DMS153 (cell line): ENCODE results near the gene MATN3.

Experiments used
- DNase-seq: peaks from one replicate; lab custom pipeline; 2025; lab: John Stamatoyannopoulos, UW

MATN3 gene

GRCh38 chr2:20037660-20038059 lies 25.2 kb upstream of the MATN3 start:
- no peak for DNase-seq

DNA sequence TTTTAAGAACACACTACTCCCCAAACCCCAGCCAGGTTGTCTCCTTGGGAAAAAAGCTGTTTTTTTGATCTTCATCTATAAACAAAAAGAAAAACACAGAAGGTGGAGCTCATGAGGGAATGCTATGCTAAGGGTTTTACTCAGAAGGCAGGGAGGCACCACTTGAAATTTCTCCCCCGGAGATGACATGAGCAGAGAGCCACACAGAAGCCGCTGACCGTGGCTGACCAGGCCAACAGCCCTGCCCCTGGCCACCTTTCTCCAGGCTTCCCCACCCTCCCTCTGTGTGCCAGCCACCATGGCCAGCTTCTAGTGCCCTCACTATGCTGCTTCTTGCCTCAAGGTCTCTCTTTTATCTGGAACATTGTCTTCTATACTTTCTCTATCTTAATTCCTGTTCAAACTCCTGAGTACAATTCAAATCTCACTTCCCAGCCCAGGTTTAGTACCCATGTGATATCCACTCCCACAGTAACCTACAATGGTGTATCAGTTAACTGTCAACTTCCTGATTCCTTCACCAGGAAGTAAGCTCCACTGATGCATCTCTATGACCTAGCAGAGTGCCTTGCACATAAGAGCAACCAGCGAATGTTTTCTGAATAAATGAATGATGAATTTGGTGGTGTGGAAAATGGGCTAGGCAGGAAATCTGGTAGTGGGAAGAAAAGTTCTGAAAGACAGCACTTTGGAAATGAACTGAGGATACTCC lies 23.6 kb upstream of the MATN3 start:
- peak; percentile 12 for DNase-seq

DNA sequence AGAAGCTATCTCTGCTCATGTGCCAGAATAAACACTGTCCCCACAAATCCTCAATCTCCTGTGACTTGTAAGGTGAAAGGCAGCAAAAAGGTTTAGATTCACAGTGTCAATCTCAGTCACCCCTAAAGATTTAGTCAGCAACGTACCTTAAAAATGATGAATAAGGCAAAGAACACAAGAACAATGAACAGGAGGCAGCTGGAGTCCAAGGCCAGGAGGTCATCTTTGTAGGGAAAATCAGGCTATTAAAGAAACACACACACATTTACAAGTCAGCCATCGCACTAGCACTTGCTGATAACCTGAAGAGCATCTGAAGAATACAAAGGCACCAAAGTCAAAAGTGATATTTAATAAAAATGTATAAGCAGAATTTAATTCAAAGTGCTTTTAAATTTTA lies 22.4 kb upstream of the MATN3 start:
- no peak for DNase-seq

- DNase-seq = no peak
These were observed 21.8 kb upstream of the MATN3 start for GRCh38 chr2:20034218-20034617.

DNA sequence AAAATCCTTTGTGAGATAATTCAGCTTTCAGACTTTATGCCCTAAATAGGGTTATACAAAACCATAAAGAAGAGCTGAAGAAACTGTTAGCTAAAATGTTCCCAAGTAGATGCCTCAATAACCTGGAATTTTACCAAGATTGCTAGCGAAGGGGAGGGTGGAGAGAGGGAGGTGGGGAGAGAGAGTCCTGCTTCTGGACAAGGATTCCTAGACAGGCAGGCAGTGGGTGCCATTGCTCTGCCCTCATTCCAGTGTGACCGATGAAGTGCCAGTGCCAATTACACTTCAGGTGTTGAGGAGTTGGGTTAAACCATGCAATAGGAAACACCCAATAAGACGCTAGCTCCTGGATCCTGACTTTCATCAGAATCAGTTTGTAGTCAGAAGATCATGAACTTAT lies 20.9 kb upstream of the MATN3 start:
- DNase-seq = no peak

DNA sequence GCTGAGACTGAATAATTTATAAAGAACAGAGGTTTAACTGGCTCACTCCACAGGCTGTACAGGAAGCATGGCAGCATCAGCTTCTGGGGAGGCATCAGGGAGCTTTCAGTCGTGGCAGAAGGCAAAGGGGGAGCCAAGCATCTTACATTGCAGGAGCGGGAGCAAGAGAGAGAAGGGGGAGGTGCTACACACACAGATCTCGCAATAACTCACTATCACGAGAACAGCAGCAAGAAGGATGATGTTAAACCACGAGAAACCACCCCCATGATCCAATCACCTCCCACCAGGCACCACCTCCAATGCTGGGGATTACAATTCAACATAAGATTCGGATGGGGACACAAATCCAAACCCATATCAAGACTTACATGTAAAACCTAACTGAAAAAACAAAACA lies 17.8 kb upstream of the MATN3 start:
- no peak for DNase-seq

- no peak for DNase-seq
These were observed 15.4 kb upstream of the MATN3 start for GRCh38 chr2:20027705-20028434.

DNA sequence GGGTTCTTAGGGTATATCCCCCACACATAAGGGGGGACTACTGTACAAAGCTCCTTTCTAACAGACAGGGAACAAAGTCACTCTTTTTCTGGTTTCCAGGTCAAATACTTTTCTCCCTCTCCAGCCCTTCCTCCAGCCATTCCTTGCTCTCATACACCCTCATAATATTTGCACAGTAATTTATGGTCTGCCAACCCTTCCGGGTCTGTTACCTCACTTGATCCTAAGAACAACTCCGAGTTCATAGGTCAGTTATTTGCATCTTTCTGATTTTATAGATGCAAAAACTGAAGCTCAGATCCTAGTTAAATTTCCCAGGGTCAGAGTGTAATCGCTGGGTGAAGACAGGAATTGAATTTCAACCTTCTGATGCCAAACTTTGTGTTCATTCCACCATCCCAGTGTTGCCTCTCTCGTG lies 14.8 kb upstream of the MATN3 start:
- DNase-seq = no peak

DNA sequence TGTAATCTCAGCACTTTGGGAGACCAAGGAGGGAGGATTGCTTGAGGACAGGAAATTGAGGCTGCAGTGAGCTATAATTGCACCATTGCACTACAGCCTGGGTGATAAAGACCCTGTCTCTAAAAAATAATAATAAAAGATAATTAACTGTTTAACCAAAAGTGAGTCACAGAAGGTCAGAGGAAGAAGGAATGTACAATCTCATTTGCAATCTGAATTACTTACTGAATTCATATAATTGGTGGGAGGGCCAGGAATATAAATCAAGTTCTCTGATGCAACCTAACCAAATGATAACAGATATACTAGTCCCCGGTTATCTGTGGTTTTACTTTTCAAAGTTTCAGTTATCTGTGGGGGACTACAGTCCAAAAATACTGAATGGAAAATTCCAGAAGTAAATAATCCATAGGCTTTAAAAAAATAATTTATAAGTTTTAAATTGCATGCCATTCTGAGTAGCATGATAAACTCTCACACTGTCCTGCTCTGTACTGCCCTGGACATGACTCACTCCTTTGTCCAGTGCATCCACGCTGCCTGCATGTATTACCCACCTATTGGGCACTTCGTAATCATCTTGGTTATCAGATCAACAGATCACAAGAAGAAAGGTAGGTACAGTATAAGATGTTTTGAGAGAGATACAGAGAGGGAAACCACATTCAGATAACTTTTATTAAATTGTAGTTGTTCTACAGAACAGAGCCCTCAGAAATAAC lies 12.8 kb upstream of the MATN3 start:
- DNase-seq = no peak

- DNase-seq = no peak
These were observed 11.2 kb upstream of the MATN3 start for GRCh38 chr2:20023688-20024087.

DNA sequence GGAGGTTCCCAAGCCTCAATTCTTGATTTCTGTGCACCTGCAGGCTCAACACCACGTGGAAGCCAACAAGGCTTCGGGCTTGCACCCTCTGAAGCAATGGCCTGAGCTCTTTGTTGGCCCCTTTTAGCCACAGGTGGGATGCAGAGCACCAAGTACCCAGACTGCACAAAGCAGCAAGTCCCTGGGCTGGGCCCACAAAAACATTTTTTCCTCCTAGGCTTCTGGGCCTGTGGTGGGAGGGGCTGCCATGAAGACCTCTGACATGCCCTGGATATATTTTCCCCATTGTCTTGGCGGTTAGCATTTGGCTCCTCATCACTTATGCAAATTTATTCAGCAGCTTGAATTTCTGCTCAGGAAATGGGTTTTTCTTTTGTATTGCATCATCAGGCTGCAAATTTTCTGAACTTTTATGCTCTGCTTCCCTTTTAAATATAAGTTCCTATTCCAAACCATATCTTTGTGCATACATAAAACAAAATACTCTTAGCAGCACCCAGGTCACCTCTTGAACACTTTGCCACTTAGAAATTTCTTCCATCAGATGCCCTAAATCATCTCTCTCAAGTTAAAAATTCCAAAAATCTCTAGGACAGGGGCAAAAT lies 9.0 kb upstream of the MATN3 start:
- DNase-seq = no peak

DNA sequence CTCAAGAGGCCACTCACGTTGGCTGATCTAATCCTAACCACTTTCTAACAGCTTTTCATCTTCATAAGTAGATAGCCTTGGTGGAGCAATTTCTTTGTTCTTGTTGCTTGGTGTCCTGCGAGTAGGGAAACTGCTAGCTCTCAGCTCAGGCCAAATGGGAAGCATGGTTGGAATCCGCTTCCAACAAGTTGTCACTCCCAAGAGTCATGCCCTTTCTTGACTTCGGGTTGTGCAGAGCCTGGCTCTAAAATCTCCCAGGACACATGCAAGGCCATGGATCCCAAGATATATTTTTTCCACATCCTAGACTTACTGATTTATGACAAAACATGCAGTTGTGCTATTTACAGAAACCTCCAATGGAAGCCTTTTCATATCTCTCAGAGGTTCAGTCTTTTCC lies 7.3 kb upstream of the MATN3 start:
- no peak for DNase-seq

- DNase-seq = no peak
These were observed 6.2 kb upstream of the MATN3 start for GRCh38 chr2:20018601-20019152.

GRCh38 chr2:20016346-20016745 lies 3.9 kb upstream of the MATN3 start:
- no peak for DNase-seq

DNA sequence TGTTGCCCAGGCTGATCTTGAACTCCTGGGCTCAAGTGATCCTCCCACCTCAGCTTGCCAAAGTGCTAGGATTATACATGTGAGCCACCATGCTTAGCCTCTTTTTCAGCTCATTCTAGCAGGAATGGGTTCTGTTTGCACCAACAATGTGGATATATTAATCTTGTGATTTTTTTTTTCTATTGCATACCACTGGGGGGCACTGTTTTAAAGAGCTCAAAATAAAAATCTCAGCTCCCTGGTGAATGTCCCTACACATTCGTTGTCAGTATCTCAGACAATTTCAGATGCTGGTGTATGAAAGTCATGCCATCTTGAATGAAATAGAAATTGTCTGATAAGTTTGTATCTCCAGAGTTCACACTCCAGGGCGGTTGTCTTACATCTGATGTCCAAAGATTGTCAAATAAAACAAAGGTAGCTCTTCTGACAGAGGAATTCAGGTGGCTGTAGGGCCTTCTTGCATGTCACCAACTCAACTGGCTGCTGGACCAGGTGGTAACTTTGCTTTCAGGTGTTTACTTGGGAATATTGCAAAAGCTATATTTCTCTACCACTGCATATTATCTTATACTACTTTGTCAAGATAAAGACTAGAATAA lies 3.1 kb upstream of the MATN3 start:
- DNase-seq = no peak

- no peak for DNase-seq
These were observed 820 bp upstream of the MATN3 start for GRCh38 chr2:20013126-20013849.

GRCh38 chr2:20012032-20012281 lies 511 bp downstream of the MATN3 start:
- no peak for DNase-seq

GRCh38 chr2:20011276-20012031 lies 1.0 kb downstream of the MATN3 start:
- DNase-seq = no peak

- no peak for DNase-seq
These were observed 3.8 kb downstream of the MATN3 start for GRCh38 chr2:20008703-20009102.

GRCh38 chr2:20005891-20006470 lies 6.5 kb downstream of the MATN3 start:
- no peak for DNase-seq
